GM12878 (cell line): Measurements from ENCODE around the gene PASK. TPM values are rescaled to one million over a fixed set of nuclear protein-coding genes. Genes with fewer than 3 reads are reported as not detected.

ENCODE experiments used
- ASH2L ChIP-seq: fragments of 300-600, 200-600 bp; sonication (generic); IDR thresholded peaks from 2 replicates; pipeline ENCODE4 v1.6.1; 2017; ENCODE audit warnings: low read depth, mild to moderate bottlenecking, borderline replicate concordance
- BCL3 ChIP-seq: IDR thresholded peaks from 2 replicates; pipeline ENCODE4 v1.6.1; 2011; ENCODE audit warnings: borderline replicate concordance, low read depth, mild to moderate bottlenecking, moderate library complexity, low read length; ENCODE audit not compliant: insufficient read depth, poor library complexity, severe bottlenecking
- CBX5 ChIP-seq: sonication (generic); IDR thresholded peaks from 2 replicates; pipeline ENCODE4 v1.6.1; 2016; ENCODE audit warnings: low read depth, moderate library complexity, mild to moderate bottlenecking, inconsistent platforms
- HDAC6 ChIP-seq: fragments of 200-600 bp; sonication (generic); IDR thresholded peaks from one replicate; pipeline ENCODE4 v1.8.0; 2017; ENCODE audit warnings: antibody characterized with exemption; ENCODE audit not compliant: unreplicated experiment
- IKZF1 ChIP-seq: fragments of 450-650 bp; conservative IDR thresholded peaks from 2 replicates; pipeline ENCODE4 v1.6.1; 2017; ENCODE audit warnings: antibody characterized with exemption, mild to moderate bottlenecking
- LARP7 ChIP-seq: fragments of 450-650 bp; IDR thresholded peaks from 2 replicates; pipeline ENCODE4 v1.6.1; 2017; ENCODE audit warnings: mild to moderate bottlenecking
- MEF2A ChIP-seq: IDR thresholded peaks from 2 replicates; pipeline ENCODE4 v1.6.1; 2011; ENCODE audit warnings: low read depth, mild to moderate bottlenecking, low read length, moderate library complexity; ENCODE audit not compliant: insufficient read depth
- MEF2B ChIP-seq: fragments of 450-650 bp; IDR thresholded peaks from 2 replicates; pipeline ENCODE4 v1.6.1; 2018; ENCODE audit warnings: mild to moderate bottlenecking, moderate library complexity; ENCODE audit not compliant: partially characterized antibody, poor library complexity, severe bottlenecking
- MTA2 ChIP-seq: fragments of 450-650 bp; IDR thresholded peaks from 2 replicates; pipeline ENCODE4 v1.6.1; 2016; ENCODE audit warnings: low read depth, mild to moderate bottlenecking, moderate library complexity
- NBN ChIP-seq: fragments of 450-650 bp; IDR thresholded peaks from 2 replicates; pipeline ENCODE4 v1.6.1; 2016
- NR2C1 ChIP-seq: fragments of 450-650 bp; IDR thresholded peaks from 2 replicates; pipeline ENCODE4 v1.6.1; 2017; ENCODE audit warnings: antibody characterized with exemption, mild to moderate bottlenecking, moderate library complexity
- RB1 ChIP-seq: fragments of 450-650 bp; formaldehyde crosslinking; IDR thresholded peaks from 2 replicates; pipeline ENCODE4 v1.6.1; 2017; ENCODE audit warnings: mild to moderate bottlenecking, borderline replicate concordance
- RBBP5 ChIP-seq: fragments of 200-600 bp; sonication (generic); conservative IDR thresholded peaks from 2 replicates; pipeline ENCODE4 v1.6.1; 2016
- SRF ChIP-seq, 2 experiments: IDR thresholded peaks; 2 replicates each; pipeline ENCODE4 v1.6.1; 2011; ENCODE audit warnings: low read depth in 2 of 2, low read length in 2 of 2, mild to moderate bottlenecking in 1 of 2, moderate library complexity in 1 of 2
- STAT3 ChIP-seq: IDR thresholded peaks from 2 replicates; pipeline ENCODE4 v1.6.1; 2011; ENCODE audit warnings: low read depth, low read length, improper control_type of control experiment
- TAF1 ChIP-seq: IDR thresholded peaks from 2 replicates; pipeline ENCODE4 v1.6.1; 2011; ENCODE audit warnings: mild to moderate bottlenecking, low read depth, low read length, borderline replicate concordance
- TCF7 ChIP-seq: IDR thresholded peaks from 2 replicates; pipeline ENCODE4 v1.6.1; 2014; ENCODE audit warnings: antibody characterized with exemption, borderline replicate concordance
- YY1 ChIP-seq: IDR thresholded peaks from 2 replicates; pipeline ENCODE4 v1.6.1; 2011; ENCODE audit warnings: low read depth, mild to moderate bottlenecking, low read length
- ZBTB11 ChIP-seq: fragments of 450-650 bp; formaldehyde crosslinking; IDR thresholded peaks from 2 replicates; pipeline ENCODE4 v1.5.0; 2022; ENCODE audit warnings: mild to moderate bottlenecking, missing genetic modification characterization
- ZNF207 ChIP-seq: fragments of 450-650 bp; IDR thresholded peaks from 2 replicates; pipeline ENCODE4 v1.6.1; 2014; ENCODE audit warnings: antibody characterized with exemption, mild to moderate bottlenecking, borderline replicate concordance
- ZNF274 ChIP-seq: IDR thresholded peaks from one replicate; pipeline ENCODE4 v1.8.0; 2011; ENCODE audit not compliant: insufficient read length, insufficient read depth
- ZSCAN29 ChIP-seq: fragments of 450-650 bp; IDR thresholded peaks from 2 replicates; pipeline ENCODE4 v1.6.1; 2017; ENCODE audit warnings: mild to moderate bottlenecking, moderate library complexity
- polyA plus RNA-seq, 11 experiments: library from polyadenylated mRNA; depleted of rRNA in 4 of 11; unstranded in 6 of 11; stranded (reverse) in 5 of 11; fragments of >200 nt; fragmentation: Nextera tagmentation in 4 of 11; fragmentation: Illumina TruSeq in 1 of 11; extraction: Ambion mirVana in 4 of 11; extraction: Trizol in 1 of 11; gene quantifications; 1 replicate in 1 of 11; 2 replicates in 10 of 11; pipeline versions ENCODE4 v1.2.1 to v1.2.3, GENCODE V29; 2011 to 2016; ENCODE audit warnings: inconsistent platforms in 2 of 11, missing spikeins in 2 of 11, low read depth in 1 of 11
- total RNA-seq, 4 experiments: library from RNA; depleted of rRNA in 3 of 4; stranded (reverse); fragments of >200 nt in 3 of 4; fragmentation: Illumina TruSeq in 1 of 4; extraction: Trizol in 1 of 4; gene quantifications; 2 replicates each; pipeline versions ENCODE4 v1.2.1 to v1.2.3, GENCODE V29; 2013 to 2021
- TF ChIP-seq, protein P1 (sequence below): fragments of 450-650 bp; formaldehyde crosslinking; IDR thresholded peaks from 2 replicates; pipeline ENCODE4 v1.4.0; 2020; ENCODE audit warnings: mild to moderate bottlenecking, moderate library complexity

PASK gene
- total and polyA plus RNA-seq, 10 of the 15 experiments (the other 5 are each of a cell fraction or from before 2014, with no cell fraction given) = 9.6 to 62.2 (median 28.5) TPM

DNA sequence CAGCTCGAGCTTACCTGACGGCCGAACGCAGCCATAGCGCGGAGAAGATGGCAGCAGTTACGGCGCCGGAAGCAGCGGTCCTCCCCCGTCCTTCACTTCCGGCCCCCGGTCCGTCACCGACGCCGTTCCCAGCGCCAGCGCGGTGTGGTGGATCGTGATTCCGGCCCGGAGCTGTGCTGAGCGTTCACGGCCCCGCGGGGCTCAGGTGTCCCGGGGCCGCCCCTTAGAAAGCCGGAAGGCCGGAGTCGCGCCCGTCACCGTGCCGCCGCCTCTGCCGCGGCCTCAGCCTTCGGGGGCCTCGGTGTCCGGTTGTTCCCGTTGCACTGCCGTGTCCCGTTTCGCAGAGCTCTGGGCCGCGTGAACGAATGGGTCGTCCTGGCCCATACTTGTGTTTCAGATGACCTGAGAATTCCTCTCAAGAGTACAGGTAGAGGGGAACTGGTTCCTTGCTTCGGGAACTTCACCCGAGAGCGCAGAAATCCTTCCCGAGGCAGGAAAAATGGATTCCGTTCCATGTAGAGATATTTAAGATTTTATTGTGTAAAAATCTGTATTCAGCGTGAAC is 47.0 kb downstream of the PASK start, which contains the start of gene MTERF4 (continued):
- TF ChIP-seq ZBTB11 = peak; percentile 96
- TF ChIP-seq BCL3 = peak; percentile 64
- TF ChIP-seq LARP7 = peak; percentile 99
- TF ChIP-seq ASH2L = no peak
- peak in 1 of 2 experiments; percentile 91; a peak in 3 of 4 replicates for TF ChIP-seq SRF (IDR thresholded peaks at IDR 0.05; ENCODE audit: low read depth in 2 of 2, low read length in 2 of 2)
- no peak for TF ChIP-seq MTA2
- no peak for TF ChIP-seq HDAC6
- TF ChIP-seq RB1 = peak; percentile 96; the same call in 1 of the 2 replicates
- TF ChIP-seq CBX5 = peak; percentile 86
- peak; percentile 90 for TF ChIP-seq NBN
- TF ChIP-seq RBBP5 = peak; percentile 49; the same call in 1 of the 2 replicates
- peak; percentile 70 for TF ChIP-seq NR2C1
- no peak; the same call in 1 of the 2 replicates for TF ChIP-seq TCF7
- TF ChIP-seq IKZF1 = peak; percentile 97
- 0 out of 2 replicates have a peak, but pooled peaks have one; percentile 57 for TF ChIP-seq MEF2A
- TF ChIP-seq, protein P1, sequence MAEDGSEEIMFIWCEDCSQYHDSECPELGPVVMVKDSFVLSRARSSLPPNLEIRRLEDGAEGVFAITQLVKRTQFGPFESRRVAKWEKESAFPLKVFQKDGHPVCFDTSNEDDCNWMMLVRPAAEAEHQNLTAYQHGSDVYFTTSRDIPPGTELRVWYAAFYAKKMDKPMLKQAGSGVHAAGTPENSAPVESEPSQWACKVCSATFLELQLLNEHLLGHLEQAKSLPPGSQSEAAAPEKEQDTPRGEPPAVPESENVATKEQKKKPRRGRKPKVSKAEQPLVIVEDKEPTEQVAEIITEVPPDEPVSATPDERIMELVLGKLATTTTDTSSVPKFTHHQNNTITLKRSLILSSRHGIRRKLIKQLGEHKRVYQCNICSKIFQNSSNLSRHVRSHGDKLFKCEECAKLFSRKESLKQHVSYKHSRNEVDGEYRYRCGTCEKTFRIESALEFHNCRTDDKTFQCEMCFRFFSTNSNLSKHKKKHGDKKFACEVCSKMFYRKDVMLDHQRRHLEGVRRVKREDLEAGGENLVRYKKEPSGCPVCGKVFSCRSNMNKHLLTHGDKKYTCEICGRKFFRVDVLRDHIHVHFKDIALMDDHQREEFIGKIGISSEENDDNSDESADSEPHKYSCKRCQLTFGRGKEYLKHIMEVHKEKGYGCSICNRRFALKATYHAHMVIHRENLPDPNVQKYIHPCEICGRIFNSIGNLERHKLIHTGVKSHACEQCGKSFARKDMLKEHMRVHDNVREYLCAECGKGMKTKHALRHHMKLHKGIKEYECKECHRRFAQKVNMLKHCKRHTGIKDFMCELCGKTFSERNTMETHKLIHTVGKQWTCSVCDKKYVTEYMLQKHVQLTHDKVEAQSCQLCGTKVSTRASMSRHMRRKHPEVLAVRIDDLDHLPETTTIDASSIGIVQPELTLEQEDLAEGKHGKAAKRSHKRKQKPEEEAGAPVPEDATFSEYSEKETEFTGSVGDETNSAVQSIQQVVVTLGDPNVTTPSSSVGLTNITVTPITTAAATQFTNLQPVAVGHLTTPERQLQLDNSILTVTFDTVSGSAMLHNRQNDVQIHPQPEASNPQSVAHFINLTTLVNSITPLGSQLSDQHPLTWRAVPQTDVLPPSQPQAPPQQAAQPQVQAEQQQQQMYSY = no peak
- TF ChIP-seq ZNF274 = no peak
- peak; percentile 97 for TF ChIP-seq YY1
- TF ChIP-seq STAT3 = no peak
- peak; percentile 96 for TF ChIP-seq ZNF207
- peak; percentile 68; the same call in 1 of the 2 replicates for TF ChIP-seq ZSCAN29
- TF ChIP-seq MEF2B = peak; percentile 50
- TF ChIP-seq TAF1 = peak; percentile 93; the same call in 1 of the 2 replicates
